Stimulated activated naive CD8-positive, alpha-beta T cell treated with anti-CD3 and anti-CD28 coated beads, Interleukin-15, amount 100 ng/mL, for 72 hours (primary cell): Measurements from ENCODE around the gene COX5B.
A peak's percentile ranks its signal among the peaks of the same experiment; 100 is the strongest.
"Not testable (repeated sequence)": the region's sequence is repeated elsewhere in the genome, so short reads cannot be mapped to it uniquely, and the experiment has no call there.

ENCODE experiments used
- ATAC-seq: fragments of 150-1000 bp; cut with Tn5 transposase; 2 replicates; pipeline ENCODE4 v1.10.0; 2021; ENCODE audit warnings: mild to moderate bottlenecking, moderate library complexity
- DNase-seq, 2 donors: peaks; one replicate each; pipeline ENCODE4 v3.0.0; 2021 to 2022
- H3K27ac Mint-ChIP-seq, 2 donors: one replicate each; pipeline ENCODE4 v1.8.0; 2022; ENCODE audit warnings: mild to moderate bottlenecking in 2 of 2, mixed read lengths in 2 of 2, moderate library complexity in 2 of 2
- H3K27me3 Mint-ChIP-seq: one replicate; pipeline ENCODE4 v1.8.0; 2022; ENCODE audit warnings: mixed read lengths
- H3K4me1 Mint-ChIP-seq: one replicate; pipeline ENCODE4 v1.8.0; 2022; ENCODE audit warnings: mild to moderate bottlenecking, mixed read lengths
- H3K4me3 Mint-ChIP-seq, 2 donors: one replicate each; pipeline ENCODE4 v1.8.0; 2022; ENCODE audit warnings: mild to moderate bottlenecking in 2 of 2, mixed read lengths in 2 of 2, moderate library complexity in 1 of 2
- H3K9me3 Mint-ChIP-seq, 2 donors: one replicate each; pipeline ENCODE4 v1.8.0; 2022; ENCODE audit warnings: mixed read lengths in 2 of 2

COX5B gene, protein sequence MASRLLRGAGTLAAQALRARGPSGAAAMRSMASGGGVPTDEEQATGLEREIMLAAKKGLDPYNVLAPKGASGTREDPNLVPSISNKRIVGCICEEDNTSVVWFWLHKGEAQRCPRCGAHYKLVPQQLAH

DNA sequence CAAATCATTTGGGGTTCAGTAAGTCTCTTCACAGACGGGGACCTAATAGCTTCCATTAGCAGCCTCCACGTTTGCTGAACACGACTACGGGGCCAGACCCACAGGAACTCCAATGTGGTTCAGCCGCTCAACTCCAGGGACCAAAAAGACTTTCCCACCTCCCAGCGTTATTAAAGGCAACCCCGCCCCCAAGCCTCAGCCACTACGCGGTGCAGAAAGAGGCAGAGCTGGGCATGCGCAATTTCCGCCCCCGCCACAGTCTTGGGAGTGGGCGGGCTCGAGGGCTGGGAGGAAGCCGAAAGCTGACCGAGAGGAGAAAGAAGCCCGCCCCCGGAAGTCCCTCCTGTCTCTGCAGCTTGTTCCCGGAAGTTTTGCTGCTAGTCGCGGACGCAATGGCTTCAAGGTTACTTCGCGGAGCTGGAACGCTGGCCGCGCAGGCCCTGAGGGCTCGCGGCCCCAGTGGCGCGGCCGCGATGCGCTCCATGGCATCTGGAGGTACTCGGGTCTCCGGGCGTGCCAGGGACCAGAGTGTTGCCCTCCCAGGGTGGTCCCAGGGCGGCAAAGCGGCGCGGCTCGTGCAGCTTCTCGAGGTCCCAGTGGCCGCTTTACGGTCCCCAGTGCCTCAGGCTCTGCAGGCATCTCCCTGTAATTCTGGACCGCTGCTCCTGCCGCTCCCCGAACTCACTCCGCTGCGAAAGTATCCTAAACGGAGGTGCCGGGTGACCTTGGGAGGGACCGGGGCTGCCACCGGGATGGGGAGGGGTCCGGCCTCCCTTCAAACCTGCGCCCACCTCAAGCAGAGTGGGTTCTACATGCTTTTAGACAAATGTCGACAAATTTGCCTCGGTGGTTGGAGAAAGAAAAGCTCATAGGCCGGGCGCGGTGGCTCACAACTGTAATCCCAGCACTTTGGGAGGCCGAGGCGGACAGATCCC is at the start of gene COX5B:
COX5B (plus strand) TSS at position 368 of the 935 bp plus-strand sequence; CDS start at position 393, 25 bp downstream.
- no peaks in the 10 kb centered on the region for H3K27me3 Mint-ChIP-seq
- DNase-seq (peak; percentile 96 to 98), ATAC-seq (peak; percentile 96)

GRCh38 chr2:97596180-97596579 is 49.7 kb upstream of the COX5B start:
- H3K4me3 Mint-ChIP-seq, H3K27ac Mint-ChIP-seq, DNase-seq, ATAC-seq, H3K9me3 Mint-ChIP-seq, H3K4me1 Mint-ChIP-seq: not testable (repeated sequence)
- peaks cover 40% of the 10 kb centered on the region for H3K27me3 Mint-ChIP-seq

More for the DNA sequence above, at the start of gene COX5B:
- Mint-ChIP-seq H3K4me1 (peaks cover 22% of the 10 kb centered on the region), H3K27ac (peak within 1 kb of the TSS; percentile 92 to 96), H3K4me3 (peak within 1 kb of the TSS; percentile 92 to 94), H3K9me3 (no peaks in the 10 kb centered on the region)

- H3K27me3 Mint-ChIP-seq: peaks cover 29% of the 10 kb centered on the region
- not testable (repeated sequence) for H3K27ac Mint-ChIP-seq, H3K4me3 Mint-ChIP-seq, DNase-seq, H3K4me1 Mint-ChIP-seq, H3K9me3 Mint-ChIP-seq, ATAC-seq
Measured at GRCh38 chr2:97601537-97601936, 44.3 kb upstream of the COX5B start.

DNA sequence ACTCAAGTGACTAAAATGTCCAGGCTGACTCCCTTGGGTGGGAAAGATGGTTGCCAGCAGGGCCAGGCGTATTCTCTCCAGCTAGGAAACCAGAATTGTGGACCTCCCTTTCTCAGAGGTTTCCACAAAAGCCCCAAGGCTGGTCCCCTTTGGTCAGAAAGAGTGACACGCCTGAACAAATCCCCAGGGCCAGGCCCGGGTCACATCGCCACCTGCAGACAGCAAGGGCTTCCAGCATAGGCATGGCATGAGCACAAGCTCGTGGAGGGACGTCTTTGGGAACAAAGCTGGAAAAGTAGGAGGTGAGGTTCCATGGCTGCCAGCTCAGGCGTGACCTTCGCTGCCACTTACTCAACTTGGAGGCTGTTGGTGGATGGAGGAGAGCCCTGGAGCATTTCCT is 40.8 kb upstream of the COX5B start:
- H3K4me1 Mint-ChIP-seq, H3K27ac Mint-ChIP-seq, H3K9me3 Mint-ChIP-seq, DNase-seq, H3K4me3 Mint-ChIP-seq, ATAC-seq: not testable (repeated sequence)
- H3K27me3 Mint-ChIP-seq: peaks cover 11% of the 10 kb centered on the region

- H3K4me3 Mint-ChIP-seq, H3K27me3 Mint-ChIP-seq, DNase-seq, H3K27ac Mint-ChIP-seq, H3K4me1 Mint-ChIP-seq, ATAC-seq, H3K9me3 Mint-ChIP-seq: not testable (repeated sequence)
Measured at GRCh38 chr2:97605524-97606339, 40.1 kb upstream of the COX5B start.

DNA sequence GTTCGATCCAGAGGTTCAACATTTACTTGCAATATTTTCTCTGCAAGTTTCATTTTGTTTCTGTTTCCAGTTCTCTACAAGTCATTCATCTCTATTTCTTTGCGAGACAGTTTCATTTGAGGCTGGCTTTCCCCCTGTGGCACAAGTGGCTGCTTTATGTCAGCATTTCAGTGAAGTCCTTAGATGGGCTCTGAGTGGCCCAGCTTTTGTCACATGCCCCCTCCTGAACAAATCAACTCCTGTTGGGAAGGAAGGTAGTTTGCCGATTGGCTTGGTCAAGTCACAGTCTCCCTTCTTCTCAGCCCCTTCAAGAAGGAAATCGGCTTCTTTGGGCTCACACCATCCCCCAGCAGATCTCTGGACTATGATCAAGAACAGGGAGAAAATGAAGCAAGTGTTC is 37.1 kb upstream of the COX5B start:
- not testable (repeated sequence) for DNase-seq, ATAC-seq, H3K4me3 Mint-ChIP-seq, H3K4me1 Mint-ChIP-seq, H3K27me3 Mint-ChIP-seq, H3K9me3 Mint-ChIP-seq, H3K27ac Mint-ChIP-seq

- not testable (repeated sequence) for H3K9me3 Mint-ChIP-seq, H3K4me1 Mint-ChIP-seq, H3K4me3 Mint-ChIP-seq, H3K27ac Mint-ChIP-seq, DNase-seq, H3K27me3 Mint-ChIP-seq, ATAC-seq
Measured at GRCh38 chr2:97611895-97612294, 34.0 kb upstream of the COX5B start.

- not testable (repeated sequence) for H3K4me1 Mint-ChIP-seq, H3K27me3 Mint-ChIP-seq, ATAC-seq, H3K4me3 Mint-ChIP-seq, DNase-seq, H3K9me3 Mint-ChIP-seq, H3K27ac Mint-ChIP-seq
Measured at GRCh38 chr2:97615746-97616145, 30.1 kb upstream of the COX5B start.

DNA sequence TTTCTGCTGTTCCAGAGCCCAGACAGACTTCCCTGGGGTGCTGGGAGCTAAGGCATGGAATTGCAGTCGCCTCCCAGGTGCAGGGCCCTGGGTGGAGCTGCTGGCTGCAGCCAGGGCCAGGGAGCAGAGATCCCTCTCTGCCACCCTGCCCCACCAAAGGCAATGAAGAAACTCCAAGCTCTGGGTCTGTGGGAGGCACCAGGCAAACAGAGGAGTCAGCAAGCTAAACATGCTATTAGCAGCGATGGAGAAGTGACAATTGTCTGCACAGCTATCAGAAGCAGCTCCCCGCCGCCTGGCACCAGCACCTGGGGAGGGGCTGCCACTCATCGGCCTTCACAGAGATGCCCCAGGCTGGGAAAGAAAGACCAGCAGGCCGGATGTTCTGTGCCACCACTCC is 28.0 kb upstream of the COX5B start:
- Mint-ChIP-seq H3K27ac (no peak overlapping the region), H3K4me1 (no peaks in the 10 kb centered on the region), H3K4me3 (no peak overlapping the region), H3K27me3 (no peaks in the 10 kb centered on the region), H3K9me3 (no peaks in the 10 kb centered on the region)
- ATAC-seq (no peak), DNase-seq (no peak)

- not testable (repeated sequence) for H3K27me3 Mint-ChIP-seq, H3K4me3 Mint-ChIP-seq, H3K9me3 Mint-ChIP-seq, H3K4me1 Mint-ChIP-seq, DNase-seq
- peak overlapping the region in 1 of 2 donors; percentile 63 for H3K27ac Mint-ChIP-seq
- peak; percentile 87 for ATAC-seq
Measured at GRCh38 chr2:97618939-97619827, 26.7 kb upstream of the COX5B start.

GRCh38 chr2:97620492-97620891 is 25.4 kb upstream of the COX5B start:
- peak overlapping the region in 1 of 2 donors; percentile 15 for H3K27ac Mint-ChIP-seq
- H3K4me3 Mint-ChIP-seq: not testable (repeated sequence)

DNA sequence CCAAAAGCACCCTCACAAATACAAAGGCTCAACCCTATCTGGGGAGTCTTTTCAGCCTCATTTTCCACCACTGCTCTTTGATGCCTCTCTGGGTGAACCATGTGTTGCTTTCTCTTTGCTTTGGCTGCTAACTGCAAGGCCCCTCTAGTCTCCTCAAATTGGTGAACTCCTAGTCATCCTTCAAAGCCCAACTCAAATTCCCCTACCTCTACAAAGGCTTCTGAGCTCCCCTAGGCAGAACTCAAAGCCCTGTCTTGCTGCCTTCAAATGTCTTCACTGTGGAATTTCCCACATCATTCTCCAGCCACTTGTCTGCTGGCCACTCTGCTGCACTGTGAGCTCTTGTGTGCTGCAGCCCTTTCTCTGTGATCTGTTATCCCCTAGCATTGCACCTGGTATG is 22.9 kb upstream of the COX5B start:
- H3K4me1 Mint-ChIP-seq, ATAC-seq, DNase-seq, H3K9me3 Mint-ChIP-seq, H3K27ac Mint-ChIP-seq, H3K27me3 Mint-ChIP-seq, H3K4me3 Mint-ChIP-seq: not testable (repeated sequence)

More at GRCh38 chr2:97620492-97620891, 25.4 kb upstream of the COX5B start:
- H3K27me3 Mint-ChIP-seq, DNase-seq, ATAC-seq, H3K9me3 Mint-ChIP-seq, H3K4me1 Mint-ChIP-seq: not testable (repeated sequence)

GRCh38 chr2:97625354-97626048 is 20.4 kb upstream of the COX5B start:
- peaks cover 14% of the 10 kb centered on the region for H3K27me3 Mint-ChIP-seq
- not testable (repeated sequence) for ATAC-seq, H3K4me1 Mint-ChIP-seq, H3K9me3 Mint-ChIP-seq, H3K4me3 Mint-ChIP-seq, H3K27ac Mint-ChIP-seq, DNase-seq

GRCh38 chr2:97626049-97626430 is 19.8 kb upstream of the COX5B start:
- H3K9me3 Mint-ChIP-seq, H3K27ac Mint-ChIP-seq, ATAC-seq, DNase-seq, H3K4me1 Mint-ChIP-seq, H3K4me3 Mint-ChIP-seq: not testable (repeated sequence)
- H3K27me3 Mint-ChIP-seq: peaks cover 20% of the 10 kb centered on the region
